Stimulated activated CD4-positive, alpha-beta T cell treated with anti-CD3 and anti-CD28 coated beads, TNF-alpha, amount 100 ng/mL, for 48 hours (primary cell): ENCODE results near the gene CDH18.

Source experiments
- DNase-seq, 3 donors: peaks; one replicate each; pipeline ENCODE4 v3.0.0-alpha.2; 2020; ENCODE audit warnings: low read depth in 3 of 3

CDH18 gene

DNA sequence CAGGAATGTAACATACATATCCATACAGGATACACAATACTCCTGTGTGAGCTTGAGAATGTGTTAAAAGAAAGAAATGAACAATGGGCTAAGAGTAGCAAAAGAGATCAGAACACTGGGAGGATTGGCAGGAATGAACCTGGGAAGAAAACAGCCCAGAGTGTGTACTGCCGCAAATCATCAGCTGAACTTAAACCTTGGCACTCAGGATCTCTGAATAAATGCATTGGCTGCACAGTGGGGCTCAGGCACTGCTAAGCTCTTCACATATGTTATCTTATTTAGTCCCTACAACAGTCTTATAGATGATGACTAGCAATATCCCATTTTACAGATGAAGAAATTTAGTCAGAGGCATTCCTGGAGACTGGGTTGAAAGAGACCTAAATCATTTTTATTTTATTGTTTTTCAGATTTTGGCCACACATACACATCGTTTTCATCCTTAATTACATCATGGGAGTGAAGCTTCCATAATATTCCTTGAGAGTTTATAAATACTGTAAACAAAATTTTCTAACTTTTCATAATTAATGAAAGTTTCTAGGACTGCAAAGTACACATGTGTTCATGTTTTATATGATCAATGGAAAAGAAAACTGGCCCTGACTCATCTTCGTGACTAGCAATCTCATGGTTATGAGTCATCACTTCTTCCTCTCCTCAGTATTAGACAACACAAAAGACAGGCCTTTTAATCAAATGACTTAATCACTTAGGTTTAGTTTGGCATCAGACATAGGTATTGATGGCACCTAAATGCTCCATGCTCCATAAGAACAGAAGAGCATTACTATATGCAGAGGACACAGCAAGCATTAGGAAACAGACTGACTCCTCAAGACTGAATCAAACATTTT lies 59.2 kb downstream of the CDH18 start:
- DNase-seq, result no peak

GRCh38 chr5:19927919-19928318 lies 60.1 kb downstream of the CDH18 start:
- DNase-seq, result no peak

- no peak for DNase-seq
Observed at GRCh38 chr5:19927170-19927569, 60.8 kb downstream of the CDH18 start.

- DNase-seq, result no peak
Observed at GRCh38 chr5:19923742-19924141, 64.3 kb downstream of the CDH18 start.

DNA sequence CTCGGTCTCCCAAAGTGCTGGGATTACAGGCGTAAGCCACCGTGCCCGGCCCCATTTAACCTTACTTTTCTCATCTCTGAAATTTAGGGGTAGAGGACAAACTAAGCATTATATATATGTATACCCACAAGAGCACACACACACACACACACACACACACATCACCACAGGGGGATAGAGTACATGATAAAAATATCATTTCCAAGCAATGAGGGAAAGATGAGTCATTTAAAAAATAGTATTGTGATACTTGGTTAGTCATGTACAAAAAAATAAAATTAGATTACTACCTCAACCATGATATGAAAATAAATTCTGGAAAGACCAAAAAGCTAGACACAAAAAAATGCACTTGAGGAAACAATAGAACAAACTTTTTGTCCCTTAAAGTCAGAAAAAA lies 67.2 kb downstream of the CDH18 start:
- DNase-seq, result no peak

DNA sequence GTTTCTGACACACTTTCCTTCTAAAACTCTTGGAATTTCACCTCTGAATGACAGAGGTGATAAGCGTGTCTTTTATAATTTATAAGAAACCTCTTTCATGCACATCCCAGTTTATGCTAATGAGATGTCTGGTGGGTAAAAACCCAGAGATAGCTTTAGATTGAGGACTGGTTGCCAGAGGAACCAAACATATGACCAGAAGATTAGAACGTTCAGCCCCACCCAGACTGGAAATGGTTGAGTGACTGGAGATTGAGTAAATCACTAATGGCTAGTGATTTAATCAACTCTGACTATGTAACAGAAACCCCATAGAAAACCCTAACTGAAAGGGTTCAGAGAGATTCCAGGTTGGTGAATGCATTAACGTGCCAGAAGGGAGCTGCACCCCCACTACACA lies 69.2 kb downstream of the CDH18 start:
- DNase-seq, result no peak

- DNase-seq, result no peak
Observed at GRCh38 chr5:19917588-19918122, 70.3 kb downstream of the CDH18 start.

GRCh38 chr5:19910136-19910535 lies 77.9 kb downstream of the CDH18 start:
- DNase-seq, result no peak

GRCh38 chr5:19904766-19905165 lies 83.2 kb downstream of the CDH18 start:
- DNase-seq, result no peak

DNA sequence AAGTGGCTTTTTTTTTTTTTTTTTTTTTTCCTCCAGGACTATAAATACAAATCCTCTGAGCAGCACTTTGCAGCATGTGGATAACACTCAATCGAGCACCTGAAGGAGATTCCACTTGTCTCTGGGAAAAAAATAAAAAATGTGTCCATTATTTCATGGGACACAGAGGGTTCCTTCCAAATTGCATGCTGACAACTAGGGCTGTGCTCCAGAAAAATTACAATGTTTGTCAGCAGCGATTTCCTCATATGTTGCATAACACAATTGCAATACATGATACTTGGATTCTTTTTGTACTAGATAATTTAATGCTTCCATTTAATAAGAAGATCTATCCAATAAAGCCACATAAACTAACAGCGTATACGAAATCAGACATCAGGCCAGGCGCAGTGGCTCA lies 84.4 kb downstream of the CDH18 start:
- DNase-seq, result no peak

DNA sequence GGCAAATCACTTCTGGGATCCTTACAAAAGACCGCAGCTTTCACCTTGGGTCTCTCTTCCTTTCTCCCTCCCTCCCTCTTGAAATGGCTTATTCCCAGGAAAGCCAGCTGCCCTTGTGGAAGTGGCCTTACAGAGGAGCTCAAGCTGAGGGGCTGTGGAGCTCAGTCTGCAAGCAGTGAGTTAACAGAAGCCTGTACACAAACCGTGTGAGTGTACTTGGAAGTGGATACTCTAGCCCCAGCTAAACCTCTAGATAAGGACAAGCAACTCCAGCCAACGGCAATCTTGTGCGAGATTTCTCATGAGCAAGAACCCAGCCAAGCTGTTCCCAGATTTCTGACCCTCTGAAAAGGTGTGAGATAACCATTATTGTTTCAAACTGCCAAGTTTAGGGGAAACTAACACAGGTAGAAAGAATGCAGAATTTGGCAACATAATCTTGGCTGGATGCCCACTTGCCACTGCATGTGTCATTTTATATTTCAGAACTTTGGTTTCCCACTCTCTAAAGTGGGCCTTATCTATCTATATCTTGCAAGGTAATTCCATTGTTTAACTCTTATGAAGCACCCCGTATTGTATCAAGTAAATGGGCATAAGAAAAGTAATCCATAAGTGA lies 85.6 kb downstream of the CDH18 start:
- no peak for DNase-seq

DNA sequence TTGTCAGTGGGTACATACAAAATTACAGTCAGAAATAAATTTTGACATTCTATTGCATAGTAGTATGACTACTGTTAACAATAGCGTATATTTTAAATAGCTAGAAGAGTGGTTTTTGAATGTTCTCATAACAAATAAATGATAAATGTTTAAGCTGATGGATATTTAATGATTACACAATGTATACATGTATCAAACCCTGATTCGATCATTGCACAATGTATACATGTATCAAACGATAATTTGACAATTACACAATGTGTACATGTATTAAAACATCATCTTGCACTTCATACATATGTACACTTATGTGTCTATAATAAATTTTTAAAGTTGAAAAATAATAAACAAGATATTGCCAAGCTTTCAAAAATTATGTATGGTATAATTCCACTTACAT lies 87.7 kb downstream of the CDH18 start:
- no peak for DNase-seq

GRCh38 chr5:19891658-19892057 lies 96.3 kb downstream of the CDH18 start:
- no peak for DNase-seq

DNA sequence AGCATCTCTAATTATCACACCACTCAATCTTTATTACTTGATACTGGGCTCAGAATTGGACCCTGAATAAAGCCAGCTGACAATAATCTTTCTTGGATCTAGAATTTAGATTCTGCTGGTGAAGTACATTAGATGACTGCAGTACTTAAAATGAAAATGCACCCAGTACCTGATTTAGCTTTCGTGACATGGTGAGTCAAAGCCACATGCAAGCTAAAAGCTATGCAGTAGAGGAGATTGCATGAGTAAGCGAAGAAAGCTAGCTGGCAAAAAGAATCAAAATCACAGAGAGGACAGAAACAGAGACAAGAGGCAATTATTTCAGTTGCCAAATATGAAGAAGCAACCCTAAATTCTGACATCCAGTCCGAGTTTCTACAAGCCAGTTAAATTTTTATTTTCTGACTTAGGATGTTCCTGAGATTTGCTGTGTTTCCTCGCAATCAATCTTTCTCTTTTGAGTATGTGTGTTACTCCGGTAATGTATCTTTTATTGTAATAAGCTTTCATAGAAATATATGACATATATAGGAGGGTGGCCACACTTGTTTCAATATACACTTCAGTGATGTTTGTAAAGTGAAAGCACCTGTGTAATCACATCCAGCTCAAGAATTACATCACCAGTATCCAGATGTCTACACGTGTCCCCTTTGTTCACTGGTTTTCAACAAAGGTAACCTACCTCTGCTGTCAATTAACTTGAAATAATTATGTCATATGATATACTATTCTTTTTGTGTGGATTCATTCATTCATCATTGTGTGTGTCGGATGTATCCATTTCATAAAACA lies 101.7 kb downstream of the CDH18 start:
- DNase-seq, result no peak

DNA sequence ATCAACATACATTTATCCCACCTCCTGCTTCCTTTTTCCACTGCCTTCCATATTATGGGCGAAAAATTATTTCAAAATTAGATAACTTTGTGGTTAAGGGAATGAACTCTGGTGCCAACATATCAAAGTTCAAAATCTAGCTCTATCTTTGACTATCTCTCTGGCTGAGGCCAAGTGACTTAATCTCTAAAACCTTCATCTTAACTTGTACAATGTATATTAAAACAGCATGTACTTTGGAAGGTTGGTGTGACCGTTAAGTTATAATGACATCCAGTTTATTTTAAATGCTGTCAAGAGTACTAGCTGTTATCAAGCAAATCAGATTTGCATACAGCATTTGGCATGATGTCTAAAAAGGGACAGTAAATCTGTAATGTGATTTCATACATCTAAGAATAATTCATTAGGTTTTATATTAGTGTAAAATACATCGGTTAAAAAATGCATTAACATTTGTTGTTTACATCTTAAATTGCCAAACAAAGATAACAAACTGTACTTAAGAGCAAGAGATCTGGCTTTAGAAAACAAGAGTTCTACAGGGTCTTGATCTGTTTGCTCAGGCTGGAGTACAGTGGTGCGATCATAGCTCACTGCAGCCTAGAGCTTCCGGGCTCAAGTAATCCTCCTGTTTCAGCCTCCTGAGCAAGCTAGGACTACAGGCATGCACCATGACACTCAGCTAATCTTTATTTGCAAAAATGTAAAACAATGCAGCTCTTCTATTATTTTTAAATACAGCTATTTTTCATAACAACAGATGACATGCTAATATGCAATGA lies 102.8 kb downstream of the CDH18 start:
- no peak for DNase-seq

DNA sequence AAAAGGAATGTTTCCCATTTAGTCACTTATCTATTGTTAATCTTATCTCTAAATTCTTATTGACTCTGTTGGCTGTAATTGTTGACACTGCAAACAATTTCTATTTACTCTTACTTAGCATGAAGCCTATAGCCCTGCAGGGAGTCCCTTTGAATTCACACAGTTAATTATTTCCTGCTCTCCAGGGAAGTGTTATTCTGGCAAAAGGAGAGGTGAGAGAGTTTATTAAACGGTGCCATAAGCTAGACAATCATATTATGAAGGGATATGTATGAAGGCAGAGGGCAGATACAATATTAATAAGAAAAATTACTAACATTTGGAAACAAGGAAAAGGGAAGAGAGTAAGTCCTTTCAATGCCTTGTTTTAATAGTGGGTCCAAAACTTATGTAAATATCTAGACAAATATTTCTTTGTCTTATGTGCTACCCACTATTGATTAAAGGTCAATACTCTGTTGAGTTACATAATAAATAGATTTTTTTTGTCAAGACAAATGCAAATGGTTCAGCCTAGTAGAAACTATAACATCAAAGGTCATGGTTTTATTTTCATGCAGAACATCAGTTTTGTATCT lies 107.1 kb downstream of the CDH18 start:
- no peak for DNase-seq

DNA sequence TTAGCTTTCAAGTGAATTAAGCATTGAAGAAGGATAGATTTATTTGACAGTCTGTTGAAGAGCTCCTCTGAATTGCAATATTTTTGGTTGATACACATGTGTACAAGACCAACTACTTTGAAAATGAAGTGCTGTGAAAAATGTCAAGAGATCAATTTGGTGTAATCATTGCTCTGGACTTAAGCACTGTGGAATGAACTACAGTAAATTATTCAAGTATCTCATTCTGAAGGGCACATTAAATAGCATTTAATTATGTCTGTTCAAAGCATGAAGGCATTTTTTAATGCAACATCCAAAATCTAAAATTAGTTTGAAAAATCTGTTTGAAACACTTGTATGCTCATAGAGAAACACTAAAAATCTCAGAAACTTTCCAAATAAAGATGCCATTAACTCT lies 107.5 kb downstream of the CDH18 start:
- DNase-seq, result no peak

DNA sequence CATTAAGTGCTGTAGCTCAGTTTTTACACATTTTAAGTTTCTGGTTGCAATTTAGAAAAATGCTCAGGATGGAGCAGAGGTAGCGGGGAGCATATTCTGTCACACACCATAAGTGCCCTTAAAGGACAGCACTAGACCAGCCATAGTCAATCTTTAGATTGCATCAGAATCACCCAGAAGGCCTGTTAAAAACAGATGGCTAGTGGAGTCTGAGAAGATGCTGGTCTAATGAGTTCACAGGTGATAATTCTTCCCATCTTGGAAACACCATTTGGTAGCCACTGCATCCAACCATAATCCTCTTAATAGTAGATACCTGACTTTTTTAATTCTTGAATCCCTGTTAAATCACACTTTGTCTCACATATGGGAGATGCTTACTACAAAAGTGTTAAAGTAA lies 113.2 kb downstream of the CDH18 start:
- no peak for DNase-seq

GRCh38 chr5:19866090-19866450 lies 121.9 kb downstream of the CDH18 start:
- no peak for DNase-seq

DNA sequence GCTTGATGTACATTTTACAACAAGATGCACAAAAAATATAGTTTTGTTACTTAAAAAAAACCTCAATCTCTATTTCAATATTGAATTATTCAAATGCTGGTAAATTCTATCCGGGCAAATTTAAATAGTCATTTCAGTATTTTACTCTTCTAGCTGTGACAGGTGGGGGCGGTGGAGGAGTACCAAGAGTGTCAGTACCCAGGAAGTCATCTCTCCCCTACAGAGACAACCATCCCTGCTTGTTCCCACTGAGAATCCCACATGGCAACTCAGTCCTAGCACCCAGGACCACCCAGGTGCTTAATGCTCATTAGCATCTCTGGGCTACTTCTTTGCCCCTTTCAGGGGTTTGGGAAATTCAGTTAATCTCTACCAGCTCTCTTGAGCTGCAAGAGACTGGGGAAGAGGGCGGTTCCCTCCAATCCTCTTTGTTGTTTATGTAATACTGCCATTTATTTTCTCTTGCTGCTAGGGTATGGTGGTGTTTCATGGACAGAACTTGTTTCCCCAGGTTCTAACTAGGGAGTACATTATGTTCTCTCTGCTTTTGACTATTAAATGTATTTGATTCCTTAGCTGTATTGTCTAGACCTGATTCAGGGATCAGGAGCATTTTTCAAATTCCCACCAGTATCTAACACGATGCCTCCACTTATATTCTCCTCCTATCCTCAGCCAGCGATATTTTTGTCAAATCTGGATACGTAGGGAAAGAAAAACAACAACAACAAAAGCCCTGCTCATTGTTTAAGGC lies 122.5 kb downstream of the CDH18 start:
- no peak for DNase-seq

DNA sequence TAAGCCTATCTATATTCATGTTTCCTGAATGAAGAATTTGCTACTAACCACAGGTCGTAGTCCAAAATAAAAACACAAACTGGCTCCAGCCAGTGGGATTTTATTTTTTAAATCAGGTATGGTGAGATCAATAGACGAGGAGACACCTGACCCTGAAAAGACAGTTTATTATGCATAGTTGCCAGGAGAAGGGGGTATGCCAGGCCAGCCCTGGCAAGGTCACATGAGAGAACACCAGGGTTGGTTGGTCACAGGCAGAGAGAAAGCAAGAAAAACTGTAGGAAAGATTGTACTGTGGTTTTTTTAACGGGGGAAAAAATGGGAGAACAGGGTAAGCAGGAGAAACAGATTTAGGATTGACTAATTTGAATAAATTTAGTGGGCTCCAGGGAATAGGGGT lies 125.3 kb downstream of the CDH18 start:
- DNase-seq, result no peak
